WTC11 (cell line): ENCODE data around the gene RANBP10. TPM values are rescaled to one million over a fixed set of nuclear protein-coding genes. Genes with fewer than 3 reads are reported as not detected.

Experiments used
- ATAC-seq: fragments of 200-7000 bp; cut with Tn5 transposase; 2 replicates; pipeline ENCODE4 v1.10.0; 2021; ENCODE audit warnings: mild to moderate bottlenecking, moderate library complexity
- CTCF ChIA-PET: fragments of 300-600 bp; sonication (Branson Sonifier 250); formaldehyde crosslinking; loops from one replicate; lab custom pipeline; 2021; ENCODE audit warnings: antibody characterized with exemption; lab: Charles Lee
- POLR2A ChIA-PET: fragments of 350-600 bp; sonication (Branson Sonifier 250); formaldehyde crosslinking; loops from one replicate; lab custom pipeline; 2021; ENCODE audit warnings: antibody characterized with exemption; lab: Charles Lee
- DNase-seq: peaks from one replicate; pipeline ENCODE4 v3.0.0; 2021; ENCODE audit warnings: low spot score
- H3K27ac Mint-ChIP-seq: 2 replicates; pipeline ENCODE4 v1.8.0; 2021; ENCODE audit warnings: mixed read lengths
- H3K27me3 Mint-ChIP-seq: 2 replicates; pipeline ENCODE4 v1.8.0; 2021; ENCODE audit warnings: low read depth, mild to moderate bottlenecking, moderate library complexity, mixed read lengths
- H3K36me3 Mint-ChIP-seq: 2 replicates; pipeline ENCODE4 v1.8.0; 2021; ENCODE audit warnings: mixed read lengths
- H3K4me1 Mint-ChIP-seq: 2 replicates; pipeline ENCODE4 v1.8.0; 2022; ENCODE audit warnings: mixed read lengths
- H3K4me3 Mint-ChIP-seq: 2 replicates; pipeline ENCODE4 v1.8.0; 2021; ENCODE audit warnings: mild to moderate bottlenecking, moderate library complexity, mixed read lengths
- H3K9me3 Mint-ChIP-seq: 2 replicates; pipeline ENCODE4 v1.8.0; 2021; ENCODE audit warnings: mixed read lengths
- ARID4B ChIP-seq: sonication (generic); formaldehyde crosslinking; IDR thresholded peaks from 2 replicates; pipeline ENCODE4 v1.8.0; 2023; ENCODE audit warnings: missing genetic modification reagents, mild to moderate bottlenecking, borderline replicate concordance
- E2F5 ChIP-seq: sonication (generic); formaldehyde crosslinking; IDR thresholded peaks from 2 replicates; pipeline ENCODE4 v1.8.1; 2022; ENCODE audit warnings: mild to moderate bottlenecking, moderate library complexity, missing genetic modification reagents
- EMX1 ChIP-seq: fragments of 250-450 bp; sonication (Bioruptor Pico); IDR thresholded peaks from 2 replicates; pipeline ENCODE4 v1.8.0; 2021; ENCODE audit warnings: mild to moderate bottlenecking
- FOXJ3 ChIP-seq: sonication (generic); formaldehyde crosslinking; IDR thresholded peaks from 2 replicates; pipeline ENCODE4 v1.9.0; 2021; ENCODE audit warnings: missing genetic modification reagents, mild to moderate bottlenecking, borderline replicate concordance
- FOXP4 ChIP-seq: sonication (generic); formaldehyde crosslinking; IDR thresholded peaks from 2 replicates; pipeline ENCODE4 v1.8.0; 2022; ENCODE audit warnings: mild to moderate bottlenecking, missing genetic modification reagents
- GABPB1 ChIP-seq: sonication (generic); formaldehyde crosslinking; IDR thresholded peaks from 2 replicates; pipeline ENCODE4 v1.8.1; 2023; ENCODE audit warnings: mild to moderate bottlenecking, missing genetic modification reagents
- HMGA2 ChIP-seq: fragments of 250-450 bp; sonication (Bioruptor Pico); IDR thresholded peaks from 2 replicates; pipeline ENCODE4 v1.4.0; 2021; ENCODE audit warnings: mild to moderate bottlenecking, moderate library complexity
- KAT7 ChIP-seq: sonication (generic); formaldehyde crosslinking; IDR thresholded peaks from 2 replicates; pipeline ENCODE4 v1.8.1; 2023; ENCODE audit warnings: missing genetic modification reagents, mild to moderate bottlenecking, borderline replicate concordance
- MXD4 ChIP-seq: fragments of 250-450 bp; sonication (Bioruptor Pico); IDR thresholded peaks from 2 replicates; pipeline ENCODE4 v1.8.0; 2021; ENCODE audit warnings: mild to moderate bottlenecking, moderate library complexity, borderline replicate concordance
- MYBL2 ChIP-seq: sonication (generic); formaldehyde crosslinking; IDR thresholded peaks from 2 replicates; pipeline ENCODE4 v1.8.1; 2023; ENCODE audit warnings: mild to moderate bottlenecking, moderate library complexity, missing genetic modification reagents
- NFE2L1 ChIP-seq: sonication (generic); formaldehyde crosslinking; IDR thresholded peaks from 2 replicates; pipeline ENCODE4 v1.8.1; 2023; ENCODE audit warnings: missing genetic modification reagents
- STAT6 ChIP-seq: sonication (generic); formaldehyde crosslinking; conservative IDR thresholded peaks from 2 replicates; pipeline ENCODE4 v1.8.1; 2023; ENCODE audit warnings: mild to moderate bottlenecking, low read depth, missing genetic modification reagents, moderate library complexity
- TP53 ChIP-seq: sonication (generic); formaldehyde crosslinking; IDR thresholded peaks from 2 replicates; pipeline ENCODE4 v1.8.1; 2023; ENCODE audit warnings: mild to moderate bottlenecking, missing genetic modification reagents
- ZNF263 ChIP-seq: sonication (generic); formaldehyde crosslinking; IDR thresholded peaks from 2 replicates; pipeline ENCODE4 v1.8.1; 2022; ENCODE audit warnings: low read depth, mild to moderate bottlenecking, moderate library complexity, missing genetic modification reagents
- ZNF317 ChIP-seq: sonication (generic); formaldehyde crosslinking; IDR thresholded peaks from 2 replicates; pipeline ENCODE4 v1.8.1; 2023; ENCODE audit warnings: low read depth, mild to moderate bottlenecking, moderate library complexity, missing genetic modification reagents, borderline replicate concordance
- ZNF416 ChIP-seq: fragments of 250-450 bp; sonication (Bioruptor Pico); IDR thresholded peaks from 2 replicates; pipeline ENCODE4 v1.9.0; 2021; ENCODE audit warnings: mild to moderate bottlenecking, inconsistent platforms
- ZNF532 ChIP-seq: fragments of 250-450 bp; sonication (Bioruptor Pico); IDR thresholded peaks from 2 replicates; pipeline ENCODE4 v1.9.0; 2021; ENCODE audit warnings: mild to moderate bottlenecking, borderline replicate concordance
- ZSCAN18 ChIP-seq: fragments of 250-450 bp; sonication (Bioruptor Pico); IDR thresholded peaks from 2 replicates; pipeline ENCODE4 v2.1.2; 2022; ENCODE audit warnings: mild to moderate bottlenecking, moderate library complexity
- total RNA-seq: library from RNA; stranded (reverse); gene quantifications from 3 replicates; pipeline ENCODE4 v1.2.3, GENCODE V29; 2021

The RANBP10 gene
- total RNA-seq, 1 experiment from 2014 or later: 14.0 TPM

GRCh38 chr16:67674851-67675578 lies 131.3 kb downstream of the RANBP10 start (continued):
- TF ChIP-seq ZSCAN18 (CRISPR knock-in tag): no peak
- TF ChIP-seq MYBL2 (CRISPR knock-in tag): no peak
- TF ChIP-seq MXD4 (CRISPR knock-in tag): no peak
- no peak for TF ChIP-seq KAT7 (CRISPR knock-in tag)
- TF ChIP-seq ZNF317: no peak
- no peak for TF ChIP-seq FOXP4 (CRISPR knock-in tag)
- no peak for TF ChIP-seq STAT6
- no peak for TF ChIP-seq TP53 (CRISPR knock-in tag)

- DNase-seq: no peak
- POLR2A ChIA-PET: no interaction called here
- H3K4me1 Mint-ChIP-seq: no peaks in the 10 kb centered on the region; the same call in 1 of the 2 replicates
- H3K27me3 Mint-ChIP-seq: no peaks in the 10 kb centered on the region
- no peak overlapping the region for H3K4me3 Mint-ChIP-seq
- ATAC-seq: no peak
- no peaks in the 10 kb centered on the region for H3K36me3 Mint-ChIP-seq
- H3K9me3 Mint-ChIP-seq: no peaks in the 10 kb centered on the region
- H3K27ac Mint-ChIP-seq: peak overlapping the region; percentile 56
- CTCF ChIA-PET: interaction anchor here (0.5 to 4.0 kb wide), 18 partner anchors 8 to 366 kb away, joined by 3 to 42 read pairs (median 10); partner anchors contain the start of genes ACD, CTCF, GFOD2 and LCAT
- TF ChIP-seq ZNF416 (no peak), GABPB1 (no peak), HMGA2 (CRISPR knock-in tag) (no peak), EMX1 (CRISPR knock-in tag) (no peak), E2F5 (CRISPR knock-in tag) (no peak), ZNF263 (CRISPR knock-in tag) (no peak), FOXJ3 (no peak), NFE2L1 (CRISPR knock-in tag) (no peak), MYBL2 (CRISPR knock-in tag) (no peak), ARID4B (CRISPR knock-in tag) (no peak), ZNF532 (CRISPR knock-in tag) (no peak)
Observed at GRCh38 chr16:67673712-67674580, 132.4 kb downstream of the RANBP10 start.
